IMR-90 (cell line): Measurements from ENCODE around the gene ABCA10. TPM values are rescaled to one million over a fixed set of nuclear protein-coding genes. Genes with fewer than 3 reads are reported as not detected.
A peak's percentile ranks its signal among the peaks of the same experiment; 100 is the strongest.

ENCODE experiments used
- ATAC-seq: fragments of 200-7000 bp; cut with Tn5 transposase; 2 replicates; pipeline ENCODE4 v1.9.1; 2020; ENCODE audit warnings: low read depth, mild to moderate bottlenecking, moderate library complexity
- BruUV-seq: library from RNA; stranded (reverse); fragments of 400-500 nt; replicated peaks from 2 replicates; lab custom pipeline; 2021; lab: Mats Ljungman, UMichigan
- CTCF ChIA-PET: fragments of 300-600 bp; formaldehyde crosslinking; extraction: SDS; loops from one replicate; lab custom pipeline; 2021; ENCODE audit warnings: antibody characterized with exemption; lab: Yijun Ruan, JAX
- POLR2A ChIA-PET: fragments of 300-600 bp; sonication (Branson Sonifier 250); formaldehyde crosslinking; loops from one replicate; lab custom pipeline; 2022; ENCODE audit warnings: antibody characterized with exemption; ENCODE audit not compliant: unreplicated experiment; lab: Charles Lee
- DNase-seq: peaks from one replicate; pipeline ENCODE4 v3.0.0; 2013
- H2AFZ ChIP-seq: replicated peaks from 2 replicates; pipeline ENCODE3; 2013; ENCODE audit warnings: low read length, mild to moderate bottlenecking; ENCODE audit not compliant: poor library complexity
- H2AK5ac ChIP-seq: 2 replicates; pipeline ENCODE4 v1.6.1; 2013; ENCODE audit warnings: low read depth, low read length, inconsistent platforms
- H2AK9ac ChIP-seq: replicated peaks from 2 replicates; pipeline ENCODE3; 2013; ENCODE audit warnings: mild to moderate bottlenecking, low read depth, low read length, moderate library complexity; ENCODE audit not compliant: poor library complexity
- H2BK120ac ChIP-seq: 2 replicates; pipeline ENCODE4 v1.6.1; 2013; ENCODE audit warnings: low read depth, low read length, inconsistent platforms
- H2BK15ac ChIP-seq: 3 replicates; pipeline ENCODE4 v1.6.1; 2013; ENCODE audit warnings: low read depth, low read length, inconsistent platforms
- H2BK20ac ChIP-seq: 2 replicates; pipeline ENCODE4 v1.6.1; 2013; ENCODE audit warnings: low read depth, mild to moderate bottlenecking, inconsistent platforms, low read length, moderate library complexity
- H2BK5ac ChIP-seq: 2 replicates; pipeline ENCODE4 v1.6.1; 2013; ENCODE audit warnings: mild to moderate bottlenecking, low read depth, low read length, inconsistent platforms; ENCODE audit not compliant: poor library complexity, severe bottlenecking
- H3K14ac ChIP-seq: replicated peaks from 2 replicates; pipeline ENCODE4 v1.6.1; 2013; ENCODE audit warnings: low read depth, low read length, inconsistent platforms
- H3K18ac ChIP-seq: 2 replicates; pipeline ENCODE4 v1.6.1; 2013; ENCODE audit warnings: low read depth, low read length, control low read depth
- H3K23ac ChIP-seq: 2 replicates; pipeline ENCODE4 v1.6.1; 2013; ENCODE audit warnings: low read depth, low read length, inconsistent platforms
- H3K27ac ChIP-seq: 2 replicates; pipeline ENCODE4 v1.5.1; 2013; ENCODE audit warnings: mild to moderate bottlenecking, control low read depth, low read length; ENCODE audit not compliant: insufficient read depth
- H3K27me3 ChIP-seq: 2 replicates; pipeline ENCODE4 v1.6.1; 2013; ENCODE audit warnings: low read length; ENCODE audit not compliant: control insufficient read depth, insufficient read depth
- H3K36me3 ChIP-seq: 2 replicates; pipeline ENCODE4 v1.6.1; 2013; ENCODE audit warnings: low read length, mixed read lengths; ENCODE audit not compliant: control insufficient read depth, insufficient read depth
- H3K4ac ChIP-seq: 2 replicates; pipeline ENCODE4 v1.6.1; 2013; ENCODE audit warnings: low read depth, low read length, inconsistent platforms
- H3K4me1 ChIP-seq: 2 replicates; pipeline ENCODE4 v1.6.1; 2013; ENCODE audit warnings: low read length, mixed read lengths; ENCODE audit not compliant: control insufficient read depth, insufficient read depth
- H3K4me2 ChIP-seq: 2 replicates; pipeline ENCODE4 v1.6.1; 2013; ENCODE audit warnings: low read depth, mild to moderate bottlenecking, control low read depth, low read length, moderate library complexity
- H3K4me3 ChIP-seq: 2 replicates; pipeline ENCODE4 v1.5.1; 2013; ENCODE audit warnings: low read depth, mild to moderate bottlenecking, control low read depth, low read length, moderate library complexity; ENCODE audit not compliant: insufficient read depth
- H3K56ac ChIP-seq: 2 replicates; pipeline ENCODE4 v1.6.1; 2013; ENCODE audit warnings: low read length, inconsistent platforms; ENCODE audit not compliant: insufficient read depth; ENCODE audit errors: extremely low read depth
- H3K79me1 ChIP-seq, 2 experiments: 2 replicates each; pipeline ENCODE4 v1.6.1; 2013; ENCODE audit warnings: low read length in 2 of 2, inconsistent platforms in 1 of 2, low read depth in 1 of 2
- H3K9ac ChIP-seq: 2 replicates; pipeline ENCODE4 v1.6.1; 2013; ENCODE audit warnings: low read depth, low read length, control low read depth
- H3K9me1 ChIP-seq: 2 replicates; pipeline ENCODE4 v1.6.1; 2013; ENCODE audit warnings: low read length, inconsistent platforms; ENCODE audit not compliant: insufficient read depth
- H3K9me3 ChIP-seq: 2 replicates; pipeline ENCODE4 v1.6.1; 2013; ENCODE audit warnings: low read length; ENCODE audit not compliant: control insufficient read depth, insufficient read depth
- H4K20me1 ChIP-seq: 2 replicates; pipeline ENCODE4 v1.6.1; 2013; ENCODE audit warnings: low read length, inconsistent platforms; ENCODE audit not compliant: insufficient read depth
- H4K5ac ChIP-seq: 2 replicates; pipeline ENCODE4 v1.6.1; 2013; ENCODE audit warnings: mild to moderate bottlenecking, low read depth, low read length, control low read depth
- H4K8ac ChIP-seq, 2 experiments: 2 replicates each; pipeline ENCODE4 v1.6.1; 2013; ENCODE audit warnings: low read depth in 2 of 2, low read length in 2 of 2, control low read depth in 1 of 2, inconsistent platforms in 1 of 2
- H4K91ac ChIP-seq: 2 replicates; pipeline ENCODE4 v1.6.1; 2013; ENCODE audit warnings: low read depth, low read length, inconsistent platforms; ENCODE audit not compliant: insufficient read depth
- MAFK ChIP-seq: IDR thresholded peaks from 2 replicates; pipeline ENCODE4 v1.6.1; 2012; ENCODE audit warnings: low read depth, low read length, improper control_type of control experiment
- WGBS, 2 experiments: methylation state at CpG; one replicate each; pipeline versions ENCODE4 v1.1.5 to v1.1.7; 2013; ENCODE audit warnings: missing lambda C conversion rate in 2 of 2; ENCODE audit not compliant: insufficient read length in 1 of 2; ENCODE audit errors: extremely low coverage in 2 of 2; 5-methylcytosine and 5-hydroxymethylcytosine counted together
- dilution Hi-C: fragments of 300-500 bp; cut with HindIII; formaldehyde crosslinking; loops from one replicate; pipeline ENCODE4 v1.14.3; 2018; ENCODE audit warnings: low sequenced_read_pairs; ENCODE audit not compliant: unreplicated experiment
- in situ Hi-C: fragments of 300-500 bp; cut with MboI; formaldehyde crosslinking; loops from 3 replicates; pipeline ENCODE4 v1.14.3; 2019; ENCODE audit warnings: low sequenced_read_pairs, inconsistent platforms, mixed read lengths
- intact Hi-C: fragments of 100-400 bp; cut with micrococcal nuclease; formaldehyde crosslinking; loops from 2 replicates; pipeline ENCODE4 v1.10.0; 2022
- polyA plus RNA-seq, 3 experiments: library from polyadenylated mRNA; depleted of rRNA; stranded (reverse); fragments of >200 nt; gene quantifications; 2 replicates each; pipeline ENCODE4 v1.2.3, GENCODE V29; 2012; ENCODE audit warnings: low replicate concordance in 1 of 3
- total RNA-seq: library from RNA; depleted of rRNA; stranded (reverse); fragments of >200 nt; gene quantifications from 2 replicates; pipeline ENCODE4 v1.2.3, GENCODE V29; 2012
- TF ChIP-seq, protein P1 (sequence below): fragments of 150-350 bp; IDR thresholded peaks from 2 replicates; pipeline ENCODE4 v1.6.1; 2017; ENCODE audit warnings: mild to moderate bottlenecking, antibody characterized with exemption, low read length, low read depth

Gene ABCA10
- total and polyA plus RNA-seq, 2 of the 4 experiments (the other 2 are of a cell fraction) = under 0.01 to 0.03 TPM

DNA sequence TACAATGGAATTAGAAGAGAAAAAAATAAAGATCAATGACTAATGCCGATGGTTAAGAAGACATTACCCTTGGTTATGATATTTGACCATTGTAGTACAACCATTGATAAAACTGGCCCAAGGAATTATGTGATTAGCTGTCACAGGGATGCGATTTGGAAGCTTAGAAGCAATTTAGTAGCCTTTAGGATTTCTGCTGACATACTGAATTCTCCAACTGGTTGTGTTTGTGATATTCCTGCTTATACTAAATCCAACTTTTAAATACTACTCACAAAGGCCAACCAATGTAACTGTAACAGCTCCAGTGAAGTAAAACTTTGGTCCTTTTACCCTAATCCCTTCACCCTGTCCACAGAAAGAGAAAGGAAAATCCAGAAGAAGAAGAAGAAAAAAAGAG lies 55.5 kb downstream of the ABCA10 start:
- no peak overlapping the region for H4K8ac ChIP-seq
- POLR2A ChIA-PET = no interaction called here
- H2BK5ac ChIP-seq = no peak overlapping the region
- H2AK5ac ChIP-seq = no peak overlapping the region
- no peaks in the 10 kb centered on the region for H3K4me1 ChIP-seq
- dilution Hi-C loops (no loop called here), in situ Hi-C loops (no loop called here), intact Hi-C loops (loop anchor here (5.0 kb wide), 1 partner anchor 49 kb away; no protein-coding TSS in a partner anchor)
- CTCF ChIA-PET = no interaction called here
- no peak for DNase-seq
- no peak overlapping the region for H3K4ac ChIP-seq
- no peaks in the 10 kb centered on the region for H3K9me1 ChIP-seq
- H3K18ac ChIP-seq = no peak overlapping the region
- H3K79me1 ChIP-seq = no peaks in the 10 kb centered on the region
- no peak overlapping the region for H3K23ac ChIP-seq
- H2AFZ ChIP-seq = no peak overlapping the region
- no peak overlapping the region for H3K14ac ChIP-seq
- H2BK120ac ChIP-seq = no peak overlapping the region
- WGBS, 2 experiments = no CpG with 5 or more reads among the region's 2 CpGs
- no peaks in the 10 kb centered on the region for H3K36me3 ChIP-seq
- TF ChIP-seq MAFK = peak; percentile 24; the same call in 1 of the 2 replicates
- TF ChIP-seq, protein P1, sequence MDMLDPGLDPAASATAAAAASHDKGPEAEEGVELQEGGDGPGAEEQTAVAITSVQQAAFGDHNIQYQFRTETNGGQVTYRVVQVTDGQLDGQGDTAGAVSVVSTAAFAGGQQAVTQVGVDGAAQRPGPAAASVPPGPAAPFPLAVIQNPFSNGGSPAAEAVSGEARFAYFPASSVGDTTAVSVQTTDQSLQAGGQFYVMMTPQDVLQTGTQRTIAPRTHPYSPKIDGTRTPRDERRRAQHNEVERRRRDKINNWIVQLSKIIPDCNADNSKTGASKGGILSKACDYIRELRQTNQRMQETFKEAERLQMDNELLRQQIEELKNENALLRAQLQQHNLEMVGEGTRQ = no peak
- H3K9me3 ChIP-seq = no peaks in the 10 kb centered on the region
- no peak overlapping the region for H2BK20ac ChIP-seq
- no peak overlapping the region for H3K27ac ChIP-seq
- BruUV-seq = no TSS peak
- no peak overlapping the region for H2AK9ac ChIP-seq
- H3K4me2 ChIP-seq = no peak overlapping the region
- no peak overlapping the region for H3K9ac ChIP-seq
- H4K91ac ChIP-seq = no peak overlapping the region
- H3K4me3 ChIP-seq = no peak overlapping the region
- H4K20me1 ChIP-seq = no peaks in the 10 kb centered on the region
- H4K5ac ChIP-seq = no peak overlapping the region
- H3K56ac ChIP-seq = no peak overlapping the region
- no peak overlapping the region for H2BK15ac ChIP-seq
- no peak for ATAC-seq
- H3K27me3 ChIP-seq = no peaks in the 10 kb centered on the region
